ENCODE measurements around the gene VPS29. TPM values are rescaled to one million over a fixed set of nuclear protein-coding genes. Genes with fewer than 3 reads are reported as not detected.
A peak's percentile ranks its signal among the peaks of the same experiment; 100 is the strongest.

Gene VPS29
- total RNA-seq, 1 experiment from 2014 or later = 156 TPM

DNA sequence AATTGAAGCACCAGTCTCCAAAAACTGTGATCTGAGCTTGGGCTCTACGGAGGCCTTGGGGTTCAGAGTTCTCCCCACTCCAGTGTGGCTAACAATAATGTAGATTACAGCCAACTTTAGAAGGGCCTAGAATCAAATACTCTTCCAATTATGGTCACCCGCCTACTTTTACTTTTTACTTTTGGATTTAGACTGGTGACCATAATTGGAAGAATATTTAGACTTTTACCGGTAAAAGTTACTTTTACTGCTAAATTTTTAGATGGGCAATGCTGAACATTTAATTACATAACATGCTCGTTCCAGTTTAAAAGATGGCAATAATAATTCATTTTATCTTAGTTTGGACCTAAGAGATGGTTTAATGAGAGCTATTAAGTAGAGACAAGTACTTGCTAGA, 42.1 kb upstream of the VPS29 start:
- intact Hi-C loops (cut with micrococcal nuclease; ENCODE audit: unreplicated experiment) = no loop called here
- no peaks in the 10 kb centered on the region for H3K27me3 Mint-ChIP-seq (ENCODE audit: unreplicated experiment)
- CTCF ChIA-PET = interaction anchor here (0.6 kb wide), 1 partner anchor 51 kb away, joined by 3 read pairs; no protein-coding TSS in a partner anchor
- H3K27ac Mint-ChIP-seq (ENCODE audit: unreplicated experiment) = no peak overlapping the region
- no peak overlapping the region for H3K4me3 Mint-ChIP-seq (ENCODE audit: low read depth, unreplicated experiment)
- TF ChIP-seq, protein P1, sequence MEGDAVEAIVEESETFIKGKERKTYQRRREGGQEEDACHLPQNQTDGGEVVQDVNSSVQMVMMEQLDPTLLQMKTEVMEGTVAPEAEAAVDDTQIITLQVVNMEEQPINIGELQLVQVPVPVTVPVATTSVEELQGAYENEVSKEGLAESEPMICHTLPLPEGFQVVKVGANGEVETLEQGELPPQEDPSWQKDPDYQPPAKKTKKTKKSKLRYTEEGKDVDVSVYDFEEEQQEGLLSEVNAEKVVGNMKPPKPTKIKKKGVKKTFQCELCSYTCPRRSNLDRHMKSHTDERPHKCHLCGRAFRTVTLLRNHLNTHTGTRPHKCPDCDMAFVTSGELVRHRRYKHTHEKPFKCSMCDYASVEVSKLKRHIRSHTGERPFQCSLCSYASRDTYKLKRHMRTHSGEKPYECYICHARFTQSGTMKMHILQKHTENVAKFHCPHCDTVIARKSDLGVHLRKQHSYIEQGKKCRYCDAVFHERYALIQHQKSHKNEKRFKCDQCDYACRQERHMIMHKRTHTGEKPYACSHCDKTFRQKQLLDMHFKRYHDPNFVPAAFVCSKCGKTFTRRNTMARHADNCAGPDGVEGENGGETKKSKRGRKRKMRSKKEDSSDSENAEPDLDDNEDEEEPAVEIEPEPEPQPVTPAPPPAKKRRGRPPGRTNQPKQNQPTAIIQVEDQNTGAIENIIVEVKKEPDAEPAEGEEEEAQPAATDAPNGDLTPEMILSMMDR (IDR thresholded peaks at IDR 0.05; ENCODE audit: unreplicated experiment) = no peak
- peaks cover 11% of the 10 kb centered on the region for H3K4me1 Mint-ChIP-seq (ENCODE audit: low read depth, unreplicated experiment)
- DNase-seq = no peak
- no peaks in the 10 kb centered on the region for H3K9me3 Mint-ChIP-seq (ENCODE audit: low read depth, unreplicated experiment)
- TSS peak; percentile 6 for BruUV-seq (replicated peaks)
- peaks cover 41% of the 10 kb centered on the region for H3K36me3 Mint-ChIP-seq (ENCODE audit: insufficient read depth, unreplicated experiment)

DNA sequence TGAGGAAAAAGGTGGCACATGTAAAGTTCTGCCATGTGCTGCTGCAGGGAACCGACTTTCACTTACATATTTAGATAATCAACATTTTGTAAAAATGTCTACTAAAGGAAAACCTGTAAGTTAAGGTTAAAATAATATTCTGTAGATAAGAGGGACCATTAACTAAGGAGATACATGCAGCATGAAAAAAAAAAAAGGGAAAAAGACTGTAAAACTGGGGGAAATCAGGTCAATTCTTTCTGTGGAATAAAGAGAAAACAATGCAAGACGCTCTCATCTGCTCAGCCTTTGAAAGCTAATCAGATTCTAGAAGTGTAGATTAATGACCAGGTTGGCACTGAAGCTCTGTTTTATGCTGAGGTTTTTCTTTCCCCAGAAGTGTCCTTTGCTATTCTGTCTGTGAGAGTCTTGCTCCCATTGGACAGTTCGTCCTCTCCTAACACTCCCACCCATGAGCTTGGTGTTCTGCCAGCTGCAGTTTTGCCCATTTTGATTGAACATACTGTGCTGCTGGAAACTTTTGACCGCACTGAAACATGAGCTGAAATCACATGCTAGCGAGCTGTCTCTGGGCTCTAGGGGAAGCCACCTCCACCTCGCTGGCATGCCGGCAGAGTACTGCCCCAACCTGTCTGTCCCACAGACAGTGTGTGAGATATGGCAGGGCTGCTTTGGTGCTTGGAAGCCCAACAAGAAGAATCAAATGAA, 41.5 kb upstream of the VPS29 start:
- Mint-ChIP-seq H3K27me3 (ENCODE audit: unreplicated experiment) (no peaks in the 10 kb centered on the region), H3K4me3 (ENCODE audit: low read depth, unreplicated experiment) (no peak overlapping the region), H3K27ac (ENCODE audit: unreplicated experiment) (no peak overlapping the region), H3K9me3 (ENCODE audit: low read depth, unreplicated experiment) (no peaks in the 10 kb centered on the region), H3K36me3 (ENCODE audit: insufficient read depth, unreplicated experiment) (peaks cover 45% of the 10 kb centered on the region), H3K4me1 (ENCODE audit: low read depth, unreplicated experiment) (peaks cover 15% of the 10 kb centered on the region)
- DNase-seq = no peak
- no TSS peak for BruUV-seq (replicated peaks)
- CTCF ChIA-PET = interaction anchor here (0.6 to 0.7 kb wide), 3 partner anchors 52 to 707 kb away, joined by 3 read pairs; no protein-coding TSS in a partner anchor
- TF ChIP-seq, protein P1 (IDR thresholded peaks at IDR 0.05; ENCODE audit: unreplicated experiment) = no peak
- intact Hi-C loops (cut with micrococcal nuclease; ENCODE audit: unreplicated experiment) = no loop called here

DNA sequence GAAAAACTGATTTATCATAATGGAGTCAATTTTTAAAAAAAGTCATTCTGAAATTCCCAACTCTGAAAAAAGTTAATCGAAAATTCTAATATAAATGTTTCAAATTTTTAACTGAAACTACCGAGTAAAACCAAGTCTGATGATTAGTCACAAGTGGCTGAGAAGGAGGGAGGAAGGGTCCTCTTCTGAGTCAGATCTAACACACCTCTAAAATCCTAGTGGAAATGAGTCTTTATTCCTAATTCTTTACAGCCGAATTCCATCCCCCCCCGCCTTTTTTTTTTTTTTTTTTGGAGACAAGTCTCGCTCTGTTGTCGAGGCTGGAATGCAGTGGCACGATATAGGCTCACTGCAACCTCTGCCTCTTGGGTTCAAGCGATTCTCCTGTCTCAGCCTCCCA, 38.1 kb upstream of the VPS29 start:
- Mint-ChIP-seq H3K27ac (ENCODE audit: unreplicated experiment) (no peak overlapping the region), H3K9me3 (ENCODE audit: low read depth, unreplicated experiment) (no peaks in the 10 kb centered on the region), H3K4me1 (ENCODE audit: low read depth, unreplicated experiment) (peaks cover 8% of the 10 kb centered on the region), H3K4me3 (ENCODE audit: low read depth, unreplicated experiment) (no peak overlapping the region), H3K36me3 (ENCODE audit: insufficient read depth, unreplicated experiment) (peaks cover 48% of the 10 kb centered on the region), H3K27me3 (ENCODE audit: unreplicated experiment) (no peaks in the 10 kb centered on the region)
- no peak for DNase-seq
- CTCF ChIA-PET = no interaction called here
- intact Hi-C loops (cut with micrococcal nuclease; ENCODE audit: unreplicated experiment) = no loop called here
- TF ChIP-seq, protein P1 (IDR thresholded peaks at IDR 0.05; ENCODE audit: unreplicated experiment) = no peak
- BruUV-seq (replicated peaks) = no TSS peak

DNA sequence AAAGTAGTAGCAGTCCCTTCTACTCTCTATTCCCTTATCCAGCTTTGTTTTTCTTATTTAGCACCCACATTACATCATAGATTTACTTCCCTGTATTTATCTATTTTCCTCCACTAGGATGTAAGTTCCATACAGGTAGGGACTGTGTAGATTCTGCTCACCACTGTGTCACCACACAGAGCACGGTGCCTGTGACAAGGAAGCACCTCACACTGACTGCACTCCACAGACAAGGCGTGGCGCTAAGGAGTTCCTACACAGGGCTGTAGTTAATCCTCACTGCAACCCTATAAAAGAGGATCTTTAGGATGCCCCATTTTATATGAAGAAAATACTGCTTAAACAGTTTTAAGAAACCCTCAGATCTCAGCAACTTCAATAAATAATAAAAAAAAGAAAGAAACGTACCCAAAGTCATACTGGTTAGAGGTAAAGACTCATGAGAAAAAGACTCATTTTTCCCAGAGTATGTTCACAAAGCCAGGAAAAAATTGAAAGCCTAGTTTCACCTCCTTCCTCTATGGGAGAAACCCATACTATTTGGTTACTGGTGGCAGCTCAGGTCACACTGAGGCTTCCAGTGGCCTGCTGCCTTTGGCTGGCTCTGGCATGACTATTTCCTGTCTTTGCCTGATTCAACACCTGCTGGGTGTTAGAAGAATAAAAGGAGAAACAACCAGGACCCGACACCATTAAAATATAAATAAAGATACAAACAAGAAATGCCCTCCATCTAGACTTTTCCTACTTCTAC, 37.1 kb upstream of the VPS29 start:
- intact Hi-C loops (cut with micrococcal nuclease; ENCODE audit: unreplicated experiment) = no loop called here
- H3K27me3 Mint-ChIP-seq (ENCODE audit: unreplicated experiment) = no peaks in the 10 kb centered on the region
- H3K4me3 Mint-ChIP-seq (ENCODE audit: low read depth, unreplicated experiment) = no peak overlapping the region
- peak overlapping the region; percentile 12 for H3K27ac Mint-ChIP-seq (ENCODE audit: unreplicated experiment)
- H3K4me1 Mint-ChIP-seq (ENCODE audit: low read depth, unreplicated experiment) = peaks cover 8% of the 10 kb centered on the region
- no TSS peak for BruUV-seq (replicated peaks)
- H3K9me3 Mint-ChIP-seq (ENCODE audit: low read depth, unreplicated experiment) = no peaks in the 10 kb centered on the region
- peaks cover 41% of the 10 kb centered on the region for H3K36me3 Mint-ChIP-seq (ENCODE audit: insufficient read depth, unreplicated experiment)
- no peak for DNase-seq
- CTCF ChIA-PET = no interaction called here
- TF ChIP-seq, protein P1 (IDR thresholded peaks at IDR 0.05; ENCODE audit: unreplicated experiment) = no peak

Measured in Calu3 (cell line).